Cerebellar cortex (tissue), 1 donor: Measurements from ENCODE around the gene HAO2.

ENCODE experiments used
- DNase-seq: peaks from one replicate; pipeline ENCODE4 v3.0.0-alpha.2; 2015; ENCODE audit warnings: low spot score

HAO2 gene

GRCh38 chr1:119380983-119381662, 12.5 kb downstream of the HAO2 start:
- DNase-seq, result no peak

- no peak for DNase-seq
Measured at GRCh38 chr1:119384591-119384990, 16.0 kb downstream of the HAO2 start.

GRCh38 chr1:119385650-119386049, 17.1 kb downstream of the HAO2 start:
- no peak for DNase-seq

- no peak for DNase-seq
Measured at GRCh38 chr1:119387858-119388257, 19.3 kb downstream of the HAO2 start.

GRCh38 chr1:119388450-119388849, 19.9 kb downstream of the HAO2 start:
- DNase-seq, result no peak

GRCh38 chr1:119390526-119390925, 21.9 kb downstream of the HAO2 start:
- no peak for DNase-seq

- no peak for DNase-seq
Measured at GRCh38 chr1:119391749-119392148, 23.2 kb downstream of the HAO2 start.

GRCh38 chr1:119394085-119394484, 25.5 kb downstream of the HAO2 start:
- no peak for DNase-seq

GRCh38 chr1:119396982-119397381, 28.4 kb downstream of the HAO2 start:
- no peak for DNase-seq

GRCh38 chr1:119397986-119398385, 29.4 kb downstream of the HAO2 start:
- DNase-seq, result no peak

GRCh38 chr1:119404736-119405135, 36.2 kb downstream of the HAO2 start:
- DNase-seq, result no peak

GRCh38 chr1:119409731-119410130, 41.1 kb downstream of the HAO2 start:
- no peak for DNase-seq

- DNase-seq, result no peak
Measured at GRCh38 chr1:119410961-119411360, 42.4 kb downstream of the HAO2 start.

- no peak for DNase-seq
Measured at GRCh38 chr1:119414950-119415349, 46.4 kb downstream of the HAO2 start, which contains the start of gene HSD3B2. HSD3B2 (plus strand) TSS chr1:119415150; CDS start chr1:119415420, 270 bp downstream.

GRCh38 chr1:119416006-119416640, 47.5 kb downstream of the HAO2 start:
- no peak for DNase-seq

- DNase-seq, result no peak
Measured at GRCh38 chr1:119419109-119419508, 50.5 kb downstream of the HAO2 start.

- DNase-seq, result no peak
Measured at GRCh38 chr1:119420638-119421037, 52.1 kb downstream of the HAO2 start.

- DNase-seq, result no peak
Measured at GRCh38 chr1:119422631-119423030, 54.0 kb downstream of the HAO2 start.

- no peak for DNase-seq
Measured at GRCh38 chr1:119428991-119429390, 60.4 kb downstream of the HAO2 start.

- no peak for DNase-seq
Measured at GRCh38 chr1:119429687-119430086, 61.1 kb downstream of the HAO2 start.

- DNase-seq, result no peak
Measured at GRCh38 chr1:119430486-119430885, 61.9 kb downstream of the HAO2 start.

- DNase-seq, result no peak
Measured at GRCh38 chr1:119431836-119432235, 63.3 kb downstream of the HAO2 start.

GRCh38 chr1:119435052-119435451, 66.5 kb downstream of the HAO2 start:
- no peak for DNase-seq

- no peak for DNase-seq
Measured at GRCh38 chr1:119438761-119439160, 70.2 kb downstream of the HAO2 start.
